ENCODE data around the gene CDK2.

DNA sequence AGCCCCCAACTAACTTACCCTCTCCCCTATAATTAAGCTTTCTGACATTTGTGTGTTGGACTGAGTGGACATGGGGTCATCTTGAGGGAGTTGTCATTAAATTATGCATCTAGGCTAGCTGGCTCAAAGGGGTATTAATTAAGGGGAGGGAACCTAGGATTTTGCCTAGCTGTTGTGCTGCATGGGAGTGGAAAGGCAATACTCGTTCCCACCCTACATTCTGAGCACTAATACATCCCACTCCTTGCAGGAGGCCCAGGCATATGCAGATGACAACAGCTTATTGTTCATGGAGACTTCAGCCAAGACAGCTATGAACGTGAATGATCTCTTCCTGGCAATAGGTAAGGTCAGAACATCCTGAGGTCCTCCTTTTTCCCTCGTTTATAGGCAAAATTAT is 24.5 kb downstream of the CDK2 start:
- TF ChIP-seq, protein P1, sequence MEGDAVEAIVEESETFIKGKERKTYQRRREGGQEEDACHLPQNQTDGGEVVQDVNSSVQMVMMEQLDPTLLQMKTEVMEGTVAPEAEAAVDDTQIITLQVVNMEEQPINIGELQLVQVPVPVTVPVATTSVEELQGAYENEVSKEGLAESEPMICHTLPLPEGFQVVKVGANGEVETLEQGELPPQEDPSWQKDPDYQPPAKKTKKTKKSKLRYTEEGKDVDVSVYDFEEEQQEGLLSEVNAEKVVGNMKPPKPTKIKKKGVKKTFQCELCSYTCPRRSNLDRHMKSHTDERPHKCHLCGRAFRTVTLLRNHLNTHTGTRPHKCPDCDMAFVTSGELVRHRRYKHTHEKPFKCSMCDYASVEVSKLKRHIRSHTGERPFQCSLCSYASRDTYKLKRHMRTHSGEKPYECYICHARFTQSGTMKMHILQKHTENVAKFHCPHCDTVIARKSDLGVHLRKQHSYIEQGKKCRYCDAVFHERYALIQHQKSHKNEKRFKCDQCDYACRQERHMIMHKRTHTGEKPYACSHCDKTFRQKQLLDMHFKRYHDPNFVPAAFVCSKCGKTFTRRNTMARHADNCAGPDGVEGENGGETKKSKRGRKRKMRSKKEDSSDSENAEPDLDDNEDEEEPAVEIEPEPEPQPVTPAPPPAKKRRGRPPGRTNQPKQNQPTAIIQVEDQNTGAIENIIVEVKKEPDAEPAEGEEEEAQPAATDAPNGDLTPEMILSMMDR (IDR thresholded peaks at IDR 0.05), result no peak
- no peak for TF ChIP-seq POLR2A (IDR thresholded peaks at IDR 0.05)
